Smooth muscle cell (in vitro differentiated cells): ENCODE measurements around the gene NEURL3. TPM values are rescaled to one million over a fixed set of nuclear protein-coding genes. Genes with fewer than 3 reads are reported as not detected.

Experiments used
- DNase-seq: peaks from one replicate; lab custom pipeline; 2025; ENCODE audit not compliant: unreplicated experiment; lab: John Stamatoyannopoulos, UW
- H2AFZ ChIP-seq: fragments of 200-600 bp; sonication (generic); 2 replicates; pipeline ENCODE4 v1.6.0; 2016; ENCODE audit warnings: antibody characterized with exemption, low read depth, mild to moderate bottlenecking
- H3F3A ChIP-seq: fragments of 200-600 bp; sonication (generic); 2 replicates; pipeline ENCODE4 v1.6.0; 2017; ENCODE audit warnings: antibody characterized with exemption, low read depth
- H3K27ac ChIP-seq: fragments of 200-600 bp; sonication (generic); 2 replicates; pipeline ENCODE4 v1.5.1; 2016; ENCODE audit warnings: low read depth, mild to moderate bottlenecking
- H3K27me3 ChIP-seq: fragments of 200-600 bp; sonication (generic); 2 replicates; pipeline ENCODE4 v1.6.1; 2016; ENCODE audit warnings: low read depth, mild to moderate bottlenecking
- H3K36me3 ChIP-seq: fragments of 200-600 bp; sonication (generic); 2 replicates; pipeline ENCODE4 v1.5.1; 2016; ENCODE audit warnings: low read depth
- H3K4me1 ChIP-seq: fragments of 200-600 bp; sonication (generic); 2 replicates; pipeline ENCODE4 v1.5.1; 2016; ENCODE audit warnings: low read depth
- H3K4me2 ChIP-seq: fragments of 200-600 bp; sonication (generic); 2 replicates; pipeline ENCODE4 v1.6.0; 2016; ENCODE audit warnings: mild to moderate bottlenecking
- H3K4me3 ChIP-seq: fragments of 200-600 bp; sonication (generic); 2 replicates; pipeline ENCODE4 v1.5.1; 2016; ENCODE audit warnings: mild to moderate bottlenecking
- H3K79me2 ChIP-seq: fragments of 200-600 bp; sonication (generic); 2 replicates; pipeline ENCODE4 v1.6.0; 2016; ENCODE audit warnings: low read depth, mild to moderate bottlenecking
- H3K9ac ChIP-seq: fragments of 200-600 bp; sonication (generic); 2 replicates; pipeline ENCODE4 v1.6.0; 2016; ENCODE audit warnings: low read depth
- H3K9me3 ChIP-seq: fragments of 200-600 bp; sonication (generic); replicated peaks from 2 replicates; pipeline ENCODE4 v1.5.1; 2016; ENCODE audit warnings: low read depth
- H4K20me1 ChIP-seq: fragments of 200-600 bp; sonication (generic); 2 replicates; pipeline ENCODE4 v1.6.0; 2016; ENCODE audit warnings: low read depth
- CTCF ChIP-seq: fragments of 200-600 bp; sonication (generic); IDR thresholded peaks from 2 replicates; pipeline ENCODE4 v1.5.1; 2017; ENCODE audit warnings: borderline replicate concordance, mild to moderate bottlenecking, antibody characterized with exemption; ENCODE audit not compliant: insufficient read depth, poor library complexity, severe bottlenecking
- WGBS: methylation state at CpG from one replicate; pipeline ENCODE4 v1.1.7; 2016; ENCODE audit warnings: low lambda C conversion rate; 5-methylcytosine and 5-hydroxymethylcytosine counted together
- polyA plus RNA-seq: library from polyadenylated mRNA; unstranded; fragments of >200 nt; fragmentation: Nextera tagmentation; extraction: Ambion mirVana; gene quantifications from 2 replicates; pipeline ENCODE4 v1.2.1, GENCODE V29; 2016
- total RNA-seq: library from RNA; depleted of rRNA; stranded (reverse); fragments of >200 nt; gene quantifications from 2 replicates; pipeline ENCODE4 v1.2.3, GENCODE V29; 2014

NEURL3 gene
- total and polyA plus RNA-seq, 2 experiments from 2014 or later: 0.21 TPM; not detected in 1

DNA sequence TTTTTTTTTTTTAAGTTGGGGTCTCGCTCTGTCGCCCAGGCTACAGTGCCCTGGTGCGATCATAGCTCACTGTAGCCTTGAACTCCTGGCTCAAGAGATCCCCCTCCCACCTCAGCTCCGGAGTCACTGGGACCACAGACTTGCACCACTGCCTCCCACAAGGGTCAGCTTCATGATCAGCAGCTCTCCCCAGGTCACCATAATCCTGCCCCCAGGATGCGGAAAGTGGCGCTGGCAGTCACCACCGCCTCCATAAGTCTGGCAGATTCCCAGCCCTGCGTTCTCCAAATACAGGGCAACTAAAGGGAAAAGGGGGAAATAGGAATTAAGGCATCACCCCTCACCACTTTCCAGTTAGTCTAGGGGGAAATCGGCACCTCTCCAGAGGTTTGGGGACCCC lies 26.2 kb upstream of the NEURL3 start:
- Histone ChIP-seq H3K27me3 (no peaks in the 10 kb centered on the region), H3K27ac (peak overlapping the region; percentile 89), H3K79me2 (no peaks in the 10 kb centered on the region), H3K36me3 (no peaks in the 10 kb centered on the region), H3F3A (peaks cover 8% of the 10 kb centered on the region), H2AFZ (no peak overlapping the region), H4K20me1 (no peaks in the 10 kb centered on the region), H3K4me1 (peaks cover 30% of the 10 kb centered on the region), H3K9ac (peak overlapping the region; percentile 80), H3K4me2 (peak overlapping the region; percentile 75), H3K9me3 (no peaks in the 10 kb centered on the region), H3K4me3 (peak overlapping the region; percentile 21)
- 81% methylated on average over 9 of the region's 9 CpGs for WGBS
- no peak for DNase-seq
- TF ChIP-seq CTCF: no peak

GRCh38 chr2:96530474-96531357 lies 25.6 kb upstream of the NEURL3 start:
- no peaks in the 10 kb centered on the region for H3K36me3 ChIP-seq
- H3K79me2 ChIP-seq: no peaks in the 10 kb centered on the region
- H3K9me3 ChIP-seq: no peaks in the 10 kb centered on the region
- DNase-seq: no peak
- H3K27ac ChIP-seq: peak overlapping the region; percentile 89
- H3K27me3 ChIP-seq: no peaks in the 10 kb centered on the region
- peaks cover 8% of the 10 kb centered on the region for H3F3A ChIP-seq
- peaks cover 30% of the 10 kb centered on the region for H3K4me1 ChIP-seq
- peak overlapping the region; percentile 75 for H3K4me2 ChIP-seq
- WGBS: 62% methylated on average over 16 of the region's 16 CpGs
- H3K4me3 ChIP-seq: no peak overlapping the region
- TF ChIP-seq CTCF: no peak
- H2AFZ ChIP-seq: no peak overlapping the region
- H3K9ac ChIP-seq: no peak overlapping the region
- H4K20me1 ChIP-seq: no peaks in the 10 kb centered on the region

- Histone ChIP-seq H3K4me1 (peaks cover 30% of the 10 kb centered on the region), H3F3A (peaks cover 8% of the 10 kb centered on the region), H3K27me3 (no peaks in the 10 kb centered on the region), H4K20me1 (no peaks in the 10 kb centered on the region), H3K9ac (no peak overlapping the region), H2AFZ (no peak overlapping the region), H3K27ac (no peak overlapping the region), H3K79me2 (no peaks in the 10 kb centered on the region), H3K36me3 (no peaks in the 10 kb centered on the region), H3K4me2 (peak overlapping the region; percentile 58), H3K4me3 (no peak overlapping the region), H3K9me3 (no peaks in the 10 kb centered on the region)
- no peak for TF ChIP-seq CTCF
- WGBS: 86% methylated on average over 6 of the region's 6 CpGs
- no peak for DNase-seq
Observed at GRCh38 chr2:96530144-96530430, 24.9 kb upstream of the NEURL3 start.
